Endothelial cell (in vitro differentiated cells): ENCODE data around the gene ETV3L. TPM values are rescaled to one million over a fixed set of nuclear protein-coding genes. Genes with fewer than 3 reads are reported as not detected.

ENCODE experiments used
- DNase-seq: peaks from one replicate; pipeline ENCODE4 v3.0.0; 2021; ENCODE audit warnings: low spot score
- H3K27ac Mint-ChIP-seq: one replicate; pipeline ENCODE4 v1.8.0; 2021; ENCODE audit warnings: mixed read lengths, inconsistent platforms; ENCODE audit not compliant: unreplicated experiment
- H3K27me3 Mint-ChIP-seq: one replicate; pipeline ENCODE4 v1.8.0; 2021; ENCODE audit warnings: mild to moderate bottlenecking, moderate library complexity, mixed read lengths, inconsistent platforms; ENCODE audit not compliant: unreplicated experiment
- H3K36me3 Mint-ChIP-seq: one replicate; pipeline ENCODE4 v1.8.0; 2021; ENCODE audit warnings: mild to moderate bottlenecking, low read depth, mixed read lengths, inconsistent platforms; ENCODE audit not compliant: unreplicated experiment
- H3K4me1 Mint-ChIP-seq: one replicate; pipeline ENCODE4 v1.8.0; 2021; ENCODE audit warnings: mild to moderate bottlenecking, mixed read lengths, inconsistent platforms; ENCODE audit not compliant: unreplicated experiment
- H3K4me3 Mint-ChIP-seq: one replicate; pipeline ENCODE4 v1.8.0; 2021; ENCODE audit warnings: mild to moderate bottlenecking, mixed read lengths, inconsistent platforms; ENCODE audit not compliant: unreplicated experiment
- H3K9me3 Mint-ChIP-seq: one replicate; pipeline ENCODE4 v1.8.0; 2021; ENCODE audit warnings: mixed read lengths, inconsistent platforms; ENCODE audit not compliant: unreplicated experiment
- CTCF ChIP-seq: fragments of 200-600 bp; sonication (generic); IDR thresholded peaks from one replicate; pipeline ENCODE4 v1.5.0; 2021; ENCODE audit warnings: antibody characterized with exemption; ENCODE audit not compliant: unreplicated experiment
- total RNA-seq: library from RNA; stranded (reverse); fragmentation: NEBNext Ultra II Directional; extraction: Animal tissue kit (Norgen Biotek cat#: 25700); gene quantifications from one replicate; pipeline ENCODE4 v1.2.1, GENCODE V29; 2021; ENCODE audit not compliant: unreplicated experiment

Gene ETV3L
- total RNA-seq, 1 donor from 2014 or later, result not detected

- H3K4me3 Mint-ChIP-seq, result no peak overlapping the region
- H3K27ac Mint-ChIP-seq, result no peak overlapping the region
- TF ChIP-seq CTCF, result no peak
- peaks cover 28% of the 10 kb centered on the region for H3K4me1 Mint-ChIP-seq
- DNase-seq, result no peak
- H3K9me3 Mint-ChIP-seq, result no peaks in the 10 kb centered on the region
- peaks cover 8% of the 10 kb centered on the region for H3K36me3 Mint-ChIP-seq
- H3K27me3 Mint-ChIP-seq, result peaks cover 28% of the 10 kb centered on the region
Measured at GRCh38 chr1:157111396-157112165, 12.0 kb upstream of the ETV3L start.

- Mint-ChIP-seq H3K27me3 (peaks cover 25% of the 10 kb centered on the region), H3K27ac (no peak overlapping the region)
Measured at GRCh38 chr1:157110686-157111085, 11.1 kb upstream of the ETV3L start.

GRCh38 chr1:157110003-157110402, 10.4 kb upstream of the ETV3L start:
- Mint-ChIP-seq H3K27me3 (peaks cover 22% of the 10 kb centered on the region), H3K4me3 (no peak overlapping the region), H3K27ac (no peak overlapping the region), H3K9me3 (no peaks in the 10 kb centered on the region), H3K4me1 (peaks cover 34% of the 10 kb centered on the region), H3K36me3 (peaks cover 8% of the 10 kb centered on the region)
- DNase-seq, result no peak
- TF ChIP-seq CTCF, result no peak

More at GRCh38 chr1:157110686-157111085, 11.1 kb upstream of the ETV3L start:
- H3K4me1 Mint-ChIP-seq, result peaks cover 34% of the 10 kb centered on the region
- no peaks in the 10 kb centered on the region for H3K9me3 Mint-ChIP-seq
- H3K36me3 Mint-ChIP-seq, result peaks cover 8% of the 10 kb centered on the region
- no peak overlapping the region for H3K4me3 Mint-ChIP-seq
- TF ChIP-seq CTCF, result no peak
- no peak for DNase-seq

- Mint-ChIP-seq H3K4me3 (no peak overlapping the region), H3K27me3 (peaks cover 23% of the 10 kb centered on the region), H3K4me1 (peaks cover 31% of the 10 kb centered on the region), H3K9me3 (no peaks in the 10 kb centered on the region), H3K36me3 (peaks cover 8% of the 10 kb centered on the region), H3K27ac (no peak overlapping the region)
- TF ChIP-seq CTCF, result no peak
- no peak for DNase-seq
Measured at GRCh38 chr1:157108448-157108847, 8.8 kb upstream of the ETV3L start.

GRCh38 chr1:157107702-157108101, 8.1 kb upstream of the ETV3L start:
- Mint-ChIP-seq H3K27me3 (peaks cover 20% of the 10 kb centered on the region), H3K27ac (no peak overlapping the region), H3K9me3 (no peaks in the 10 kb centered on the region), H3K4me1 (peaks cover 26% of the 10 kb centered on the region), H3K4me3 (no peak overlapping the region), H3K36me3 (peaks cover 6% of the 10 kb centered on the region)
- DNase-seq, result no peak
- no peak for TF ChIP-seq CTCF
